Measurements from ENCODE around the gene A3GALT2. TPM values are rescaled to one million over a fixed set of nuclear protein-coding genes. Genes with fewer than 3 reads are reported as not detected.

Gene A3GALT2
- total RNA-seq, 4 donors from 2014 or later, result not detected

GRCh38 chr1:33281554-33282303 lies 39.2 kb downstream of the A3GALT2 start:
- no peak for DNase-seq
- in situ Hi-C loops (cut with MboI; ENCODE audit: low pct_ligation_motif_present in 1 of 4, low pct_unique_long_range_greater_than_20kb in 1 of 4, low sequenced_read_pairs in 3 of 4), result loop anchor here in 1 of 4 donors (25.0 kb wide), 1 partner anchor 181 kb away; the partner anchor contains the start of gene ZSCAN20
- Histone ChIP-seq H3K27ac (no peak overlapping the region), H3K27me3 (no peaks in the 10 kb centered on the region), H3K4me3 (no peak overlapping the region), H3K36me3 (peaks cover 0 to 16% (median 3%) of the 10 kb centered on the region in 4 donors), H3K9me3 (no peaks in the 10 kb centered on the region), H3K4me1 (no peaks in the 10 kb centered on the region)
- whole genome bisulfite sequencing, 2 donors (ENCODE audit: low coverage in 1 of 2), result 95 to 100% methylated on average over 3 to 17 of the region's 17 CpGs
- TF ChIP-seq CTCF (IDR thresholded peaks at IDR 0.05), result no peak
- TF ChIP-seq POLR2AphosphoS5 (IDR thresholded peaks at IDR 0.05), result no peak
- TF ChIP-seq EP300 (IDR thresholded peaks at IDR 0.05; ENCODE audit: low read depth), result no peak
- no peak for TF ChIP-seq POLR2A (IDR thresholded peaks at IDR 0.05)
- intact Hi-C loops (cut with DNase I; ENCODE audit: low total_unique reads), result no loop called here

GRCh38 chr1:33280091-33280661 lies 40.7 kb downstream of the A3GALT2 start:
- Histone ChIP-seq H3K27ac (no peak overlapping the region), H3K4me1 (no peaks in the 10 kb centered on the region), H3K36me3 (peaks cover 0 to 15% (median 3%) of the 10 kb centered on the region in 4 donors), H3K27me3 (no peaks in the 10 kb centered on the region), H3K9me3 (no peaks in the 10 kb centered on the region), H3K4me3 (no peak overlapping the region)
- DNase-seq, result no peak
- intact Hi-C loops (cut with DNase I; ENCODE audit: low total_unique reads), result no loop called here
- in situ Hi-C loops (cut with MboI; ENCODE audit: low pct_ligation_motif_present in 1 of 4, low pct_unique_long_range_greater_than_20kb in 1 of 4, low sequenced_read_pairs in 3 of 4), result loop anchor here in 1 of 4 donors (25.0 kb wide), 1 partner anchor 182 kb away; the partner anchor contains the start of gene ZSCAN20
- 94% methylated on average over 29 of the region's 29 CpGs; no CpG with 5 or more reads in 1 of the 2 donors for WGBS, 2 donors (ENCODE audit: low coverage in 1 of 2)
- no peak for TF ChIP-seq POLR2A (IDR thresholded peaks at IDR 0.05)

- in situ Hi-C loops (cut with MboI; ENCODE audit: low pct_ligation_motif_present in 1 of 4, low pct_unique_long_range_greater_than_20kb in 1 of 4, low sequenced_read_pairs in 3 of 4), result loop anchor here in 1 of 4 donors (25.0 kb wide), 1 partner anchor 185 kb away; the partner anchor contains the start of gene ZSCAN20
- Histone ChIP-seq H3K4me1 (no peaks in the 10 kb centered on the region), H3K27ac (no peak overlapping the region), H3K4me3 (no peak overlapping the region), H3K27me3 (no peaks in the 10 kb centered on the region), H3K9me3 (no peaks in the 10 kb centered on the region), H3K36me3 (peaks cover 0 to 12% (median 3%) of the 10 kb centered on the region in 4 donors)
- 85 to 94% methylated on average over 6 to 11 of the region's 11 CpGs for WGBS, 2 donors (ENCODE audit: low coverage in 1 of 2)
- TF ChIP-seq EP300 (IDR thresholded peaks at IDR 0.05; ENCODE audit: low read depth) (no peak), POLR2A (IDR thresholded peaks at IDR 0.05) (no peak), CTCF (IDR thresholded peaks at IDR 0.05) (no peak), POLR2AphosphoS5 (IDR thresholded peaks at IDR 0.05) (no peak)
- DNase-seq, result no peak
- intact Hi-C loops (cut with DNase I; ENCODE audit: low total_unique reads), result no loop called here
These were observed 43.3 kb downstream of the A3GALT2 start for GRCh38 chr1:33277488-33278084.

- WGBS, 2 donors (ENCODE audit: low coverage in 1 of 2), result 91 to 93% methylated on average over 2 to 30 of the region's 30 CpGs
- TF ChIP-seq CTCF (IDR thresholded peaks at IDR 0.05) (no peak), POLR2AphosphoS5 (IDR thresholded peaks at IDR 0.05) (no peak), POLR2A (IDR thresholded peaks at IDR 0.05) (no peak), EP300 (IDR thresholded peaks at IDR 0.05; ENCODE audit: low read depth) (no peak)
- Histone ChIP-seq H3K4me3 (no peak overlapping the region), H3K27me3 (no peaks in the 10 kb centered on the region), H3K4me1 (no peaks in the 10 kb centered on the region), H3K9me3 (no peaks in the 10 kb centered on the region), H3K36me3 (peaks cover 0 to 8% (median 2%) of the 10 kb centered on the region in 4 donors), H3K27ac (no peak overlapping the region)
- in situ Hi-C loops (cut with MboI; ENCODE audit: low pct_ligation_motif_present in 1 of 4, low pct_unique_long_range_greater_than_20kb in 1 of 4, low sequenced_read_pairs in 3 of 4) (loop anchor here in 1 of 4 donors (25.0 kb wide), 1 partner anchor 186 kb away; the partner anchor contains the start of gene ZSCAN20), intact Hi-C loops (cut with DNase I; ENCODE audit: low total_unique reads) (no loop called here)
- no peak for DNase-seq
These were observed 44.2 kb downstream of the A3GALT2 start for GRCh38 chr1:33276573-33277298.

Data from transverse colon (tissue), 4 donors.